WTC11 (cell line): ENCODE measurements around the gene SPG11. TPM values are rescaled to one million over a fixed set of nuclear protein-coding genes. Genes with fewer than 3 reads are reported as not detected.

Experiments used
- ATAC-seq: fragments of 200-7000 bp; cut with Tn5 transposase; 2 replicates; pipeline ENCODE4 v1.10.0; 2021; ENCODE audit warnings: mild to moderate bottlenecking, moderate library complexity
- CTCF ChIA-PET: fragments of 300-600 bp; sonication (Branson Sonifier 250); formaldehyde crosslinking; loops from one replicate; lab custom pipeline; 2021; ENCODE audit warnings: antibody characterized with exemption; lab: Charles Lee
- POLR2A ChIA-PET: fragments of 350-600 bp; sonication (Branson Sonifier 250); formaldehyde crosslinking; loops from one replicate; lab custom pipeline; 2021; ENCODE audit warnings: antibody characterized with exemption; lab: Charles Lee
- DNase-seq: peaks from one replicate; pipeline ENCODE4 v3.0.0; 2021; ENCODE audit warnings: low spot score
- H3K27ac Mint-ChIP-seq: 2 replicates; pipeline ENCODE4 v1.8.0; 2021; ENCODE audit warnings: mixed read lengths
- H3K27me3 Mint-ChIP-seq: 2 replicates; pipeline ENCODE4 v1.8.0; 2021; ENCODE audit warnings: low read depth, mild to moderate bottlenecking, moderate library complexity, mixed read lengths
- H3K36me3 Mint-ChIP-seq: 2 replicates; pipeline ENCODE4 v1.8.0; 2021; ENCODE audit warnings: mixed read lengths
- H3K4me1 Mint-ChIP-seq: 2 replicates; pipeline ENCODE4 v1.8.0; 2022; ENCODE audit warnings: mixed read lengths
- H3K4me3 Mint-ChIP-seq: 2 replicates; pipeline ENCODE4 v1.8.0; 2021; ENCODE audit warnings: mild to moderate bottlenecking, moderate library complexity, mixed read lengths
- H3K9me3 Mint-ChIP-seq: 2 replicates; pipeline ENCODE4 v1.8.0; 2021; ENCODE audit warnings: mixed read lengths
- AFF4 ChIP-seq: sonication (generic); formaldehyde crosslinking; IDR thresholded peaks from 2 replicates; pipeline ENCODE4 v1.8.1; 2023; ENCODE audit warnings: mild to moderate bottlenecking, missing genetic modification reagents, borderline replicate concordance
- AR ChIP-seq: fragments of 250-450 bp; sonication (Bioruptor Pico); IDR thresholded peaks from 2 replicates; pipeline ENCODE4 v1.9.0; 2021; ENCODE audit warnings: mild to moderate bottlenecking
- ATF6 ChIP-seq: sonication (generic); formaldehyde crosslinking; IDR thresholded peaks from 2 replicates; pipeline ENCODE4 v1.8.1; 2023; ENCODE audit warnings: mild to moderate bottlenecking, missing genetic modification reagents
- ELF4 ChIP-seq: sonication (generic); formaldehyde crosslinking; IDR thresholded peaks from 2 replicates; pipeline ENCODE4 v1.8.1; 2022; ENCODE audit warnings: low read depth, mild to moderate bottlenecking, moderate library complexity, missing genetic modification reagents
- GRHL2 ChIP-seq: fragments of 250-450 bp; sonication (Bioruptor Pico); IDR thresholded peaks from 2 replicates; pipeline ENCODE4 v1.8.0; 2022; ENCODE audit warnings: mild to moderate bottlenecking, moderate library complexity; ENCODE audit not compliant: insufficient replicate concordance, severe bottlenecking
- GTF2I ChIP-seq: fragments of 250-450 bp; sonication (Bioruptor Pico); conservative IDR thresholded peaks from 2 replicates; pipeline ENCODE4 v1.4.0; 2021; ENCODE audit warnings: mild to moderate bottlenecking
- HMGA2 ChIP-seq: fragments of 250-450 bp; sonication (Bioruptor Pico); IDR thresholded peaks from 2 replicates; pipeline ENCODE4 v1.4.0; 2021; ENCODE audit warnings: mild to moderate bottlenecking, moderate library complexity
- MXD4 ChIP-seq: fragments of 250-450 bp; sonication (Bioruptor Pico); IDR thresholded peaks from 2 replicates; pipeline ENCODE4 v1.8.0; 2021; ENCODE audit warnings: mild to moderate bottlenecking, moderate library complexity, borderline replicate concordance
- NFATC4 ChIP-seq: fragments of 250-450 bp; sonication (Bioruptor Pico); IDR thresholded peaks from 2 replicates; pipeline ENCODE4 v1.9.0; 2021; ENCODE audit warnings: mild to moderate bottlenecking
- NR2C2 ChIP-seq: sonication (generic); formaldehyde crosslinking; IDR thresholded peaks from 2 replicates; pipeline ENCODE4 v1.8.0; 2022; ENCODE audit warnings: mild to moderate bottlenecking, missing genetic modification reagents
- RELA ChIP-seq: sonication (generic); formaldehyde crosslinking; IDR thresholded peaks from 2 replicates; pipeline ENCODE4 v1.8.1; 2022; ENCODE audit warnings: missing genetic modification reagents, mild to moderate bottlenecking, borderline replicate concordance
- TEAD4 ChIP-seq: sonication (generic); formaldehyde crosslinking; IDR thresholded peaks from 2 replicates; pipeline ENCODE4 v1.8.0; 2022; ENCODE audit warnings: mild to moderate bottlenecking, missing genetic modification reagents
- ZNF219 ChIP-seq: sonication (generic); formaldehyde crosslinking; IDR thresholded peaks from 2 replicates; pipeline ENCODE4 v1.8.0; 2023; ENCODE audit warnings: missing genetic modification reagents, mild to moderate bottlenecking, borderline replicate concordance
- ZNF281 ChIP-seq: sonication (generic); formaldehyde crosslinking; IDR thresholded peaks from 2 replicates; pipeline ENCODE4 v1.8.0; 2023; ENCODE audit warnings: mild to moderate bottlenecking, missing genetic modification reagents
- ZNF396 ChIP-seq: fragments of 250-450 bp; sonication (Bioruptor Pico); IDR thresholded peaks from 2 replicates; pipeline ENCODE4 v1.8.0; 2021; ENCODE audit warnings: mild to moderate bottlenecking, moderate library complexity, borderline replicate concordance
- ZNF416 ChIP-seq: fragments of 250-450 bp; sonication (Bioruptor Pico); IDR thresholded peaks from 2 replicates; pipeline ENCODE4 v1.9.0; 2021; ENCODE audit warnings: mild to moderate bottlenecking, inconsistent platforms
- total RNA-seq: library from RNA; stranded (reverse); gene quantifications from 3 replicates; pipeline ENCODE4 v1.2.3, GENCODE V29; 2021
- TF ChIP-seq, protein P1 (sequence below): sonication (generic); formaldehyde crosslinking; IDR thresholded peaks from 2 replicates; pipeline ENCODE4 v1.8.1; 2022; ENCODE audit warnings: low read depth, missing genetic modification reagents, borderline replicate concordance
- TF ChIP-seq, protein P2 (sequence below): sonication (generic); formaldehyde crosslinking; IDR thresholded peaks from 2 replicates; pipeline ENCODE4 v1.8.1; 2023; ENCODE audit warnings: mild to moderate bottlenecking, moderate library complexity, missing genetic modification reagents
- TF ChIP-seq, protein P3 (sequence below): fragments of 250-450 bp; sonication (Bioruptor Pico); conservative IDR thresholded peaks from 2 replicates; pipeline ENCODE4 v1.9.0; 2021; ENCODE audit warnings: mild to moderate bottlenecking

SPG11 gene
- total RNA-seq, 1 experiment from 2014 or later, result 46.4 TPM

- Mint-ChIP-seq H3K36me3 (peaks cover 58% of the 10 kb centered on the region), H3K4me1 (no peaks in the 10 kb centered on the region), H3K27me3 (no peaks in the 10 kb centered on the region), H3K27ac (no peak overlapping the region), H3K4me3 (no peak overlapping the region), H3K9me3 (no peaks in the 10 kb centered on the region)
- ChIA-PET CTCF (interaction anchor here (0.7 kb wide), 2 partner anchors 89 to 138 kb away, joined by 3 to 4 read pairs; no protein-coding TSS in a partner anchor), POLR2A (no interaction called here)
- ATAC-seq (no peak), DNase-seq (no peak)
- TF ChIP-seq NR2C2 (CRISPR knock-in tag), result no peak
- no peak for TF ChIP-seq GTF2I
- no peak for TF ChIP-seq RELA
- TF ChIP-seq, protein P1, sequence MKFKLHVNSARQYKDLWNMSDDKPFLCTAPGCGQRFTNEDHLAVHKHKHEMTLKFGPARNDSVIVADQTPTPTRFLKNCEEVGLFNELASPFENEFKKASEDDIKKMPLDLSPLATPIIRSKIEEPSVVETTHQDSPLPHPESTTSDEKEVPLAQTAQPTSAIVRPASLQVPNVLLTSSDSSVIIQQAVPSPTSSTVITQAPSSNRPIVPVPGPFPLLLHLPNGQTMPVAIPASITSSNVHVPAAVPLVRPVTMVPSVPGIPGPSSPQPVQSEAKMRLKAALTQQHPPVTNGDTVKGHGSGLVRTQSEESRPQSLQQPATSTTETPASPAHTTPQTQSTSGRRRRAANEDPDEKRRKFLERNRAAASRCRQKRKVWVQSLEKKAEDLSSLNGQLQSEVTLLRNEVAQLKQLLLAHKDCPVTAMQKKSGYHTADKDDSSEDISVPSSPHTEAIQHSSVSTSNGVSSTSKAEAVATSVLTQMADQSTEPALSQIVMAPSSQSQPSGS, result no peak
- TF ChIP-seq ZNF219 (CRISPR knock-in tag), result no peak
- TF ChIP-seq, protein P2, sequence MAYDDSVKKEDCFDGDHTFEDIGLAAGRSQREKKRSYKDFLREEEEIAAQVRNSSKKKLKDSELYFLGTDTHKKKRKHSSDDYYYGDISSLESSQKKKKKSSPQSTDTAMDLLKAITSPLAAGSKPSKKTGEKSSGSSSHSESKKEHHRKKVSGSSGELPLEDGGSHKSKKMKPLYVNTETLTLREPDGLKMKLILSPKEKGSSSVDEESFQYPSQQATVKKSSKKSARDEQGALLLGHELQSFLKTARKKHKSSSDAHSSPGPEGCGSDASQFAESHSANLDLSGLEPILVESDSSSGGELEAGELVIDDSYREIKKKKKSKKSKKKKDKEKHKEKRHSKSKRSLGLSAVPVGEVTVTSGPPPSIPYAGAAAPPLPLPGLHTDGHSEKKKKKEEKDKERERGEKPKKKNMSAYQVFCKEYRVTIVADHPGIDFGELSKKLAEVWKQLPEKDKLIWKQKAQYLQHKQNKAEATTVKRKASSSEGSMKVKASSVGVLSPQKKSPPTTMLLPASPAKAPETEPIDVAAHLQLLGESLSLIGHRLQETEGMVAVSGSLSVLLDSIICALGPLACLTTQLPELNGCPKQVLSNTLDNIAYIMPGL (CRISPR knock-in tag), result no peak
- TF ChIP-seq GRHL2 (CRISPR knock-in tag), result no peak
- no peak for TF ChIP-seq ELF4
- TF ChIP-seq HMGA2 (CRISPR knock-in tag), result no peak
- TF ChIP-seq, protein P3, sequence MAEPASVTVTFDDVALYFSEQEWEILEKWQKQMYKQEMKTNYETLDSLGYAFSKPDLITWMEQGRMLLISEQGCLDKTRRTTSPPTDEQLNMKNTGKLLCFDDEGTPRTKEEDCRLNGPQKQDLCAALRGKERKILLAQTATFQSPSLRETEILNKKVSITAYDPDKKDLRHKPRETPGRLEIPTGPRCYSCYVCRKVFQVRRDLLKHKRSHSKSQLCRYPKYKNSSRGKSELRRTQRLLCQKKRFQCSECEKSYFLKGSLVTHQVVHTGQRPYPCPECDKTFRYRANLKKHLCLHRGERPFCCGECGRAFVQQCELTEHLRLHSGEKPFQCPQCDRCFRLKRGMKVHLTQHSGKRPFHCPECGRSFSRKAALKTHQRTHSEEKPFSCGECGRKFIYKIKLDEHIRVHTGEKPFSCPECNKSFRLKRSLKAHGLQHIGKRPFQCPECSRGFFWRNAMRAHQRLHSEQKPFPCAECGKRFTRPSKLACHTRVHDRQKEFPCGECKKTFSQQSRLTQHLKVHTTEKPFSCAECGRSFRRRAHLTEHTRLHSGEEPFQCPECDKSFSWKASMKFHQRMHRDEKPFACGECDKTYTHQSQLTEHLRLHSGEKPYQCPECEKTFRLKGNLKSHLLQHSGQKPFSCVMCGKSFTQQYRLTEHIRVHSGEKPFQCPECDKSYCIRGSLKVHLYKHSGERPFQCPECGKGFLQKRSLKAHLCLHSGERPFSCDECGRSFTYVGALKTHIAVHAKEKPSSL, result no peak
- no peak for TF ChIP-seq MXD4 (CRISPR knock-in tag)
- no peak for TF ChIP-seq ATF6 (CRISPR knock-in tag)
- no peak for TF ChIP-seq TEAD4 (CRISPR knock-in tag)
- TF ChIP-seq NFATC4 (CRISPR knock-in tag), result no peak
These were observed 72.1 kb downstream of the SPG11 start for GRCh38 chr15:44591326-44591725.

- DNase-seq (no peak), ATAC-seq (no peak)
- Mint-ChIP-seq H3K27ac (no peak overlapping the region), H3K27me3 (no peaks in the 10 kb centered on the region), H3K36me3 (peaks cover 63% of the 10 kb centered on the region), H3K4me1 (no peaks in the 10 kb centered on the region), H3K4me3 (no peak overlapping the region), H3K9me3 (no peaks in the 10 kb centered on the region)
- CTCF ChIA-PET, result interaction anchor here (1.0 to 1.9 kb wide), 3 partner anchors 10 to 125 kb away, joined by 3 to 5 read pairs (median 3); no protein-coding TSS in a partner anchor
- POLR2A ChIA-PET, result no interaction called here
- TF ChIP-seq AFF4 (CRISPR knock-in tag) (no peak), GTF2I (no peak), ZNF396 (CRISPR knock-in tag) (no peak), ZNF416 (CRISPR knock-in tag) (no peak), ZNF281 (CRISPR knock-in tag) (no peak), NR2C2 (CRISPR knock-in tag) (no peak), AR (CRISPR knock-in tag) (no peak)
These were observed 74.9 kb downstream of the SPG11 start for GRCh38 chr15:44588541-44588940.
